BLaER1 treated with 17β-estradiol and CSF1 and Interleukin-3, amounts not matched to agents 10 nM and 100 nM (cell line): Measurements from ENCODE around the gene FOXO6.

Experiments used
- H3K27ac ChIP-seq, 11 experiments: shearing (Covaris generic); formaldehyde crosslinking; 2 replicates each; pipeline ENCODE4 v1.8.1; 2022
- H3K27me3 ChIP-seq, 11 experiments: shearing (Covaris generic); formaldehyde crosslinking; 2 replicates each; pipeline ENCODE4 v1.8.1; 2022
- H3K36me3 ChIP-seq, 11 experiments: shearing (Covaris generic); formaldehyde crosslinking; 2 replicates each; pipeline ENCODE4 v1.8.1; 2022
- H3K4me1 ChIP-seq, 10 experiments: shearing (Covaris generic); formaldehyde crosslinking; 2 replicates each; pipeline ENCODE4 v1.8.1; 2022
- H3K4me2 ChIP-seq, 11 experiments: shearing (Covaris generic); formaldehyde crosslinking; 2 replicates each; pipeline ENCODE4 v1.8.1; 2022
- H3K4me3 ChIP-seq, 10 experiments: shearing (Covaris generic); formaldehyde crosslinking; 2 replicates each; pipeline ENCODE4 v1.8.1; 2022
- H3K9ac ChIP-seq, 11 experiments: shearing (Covaris generic); formaldehyde crosslinking; 2 replicates each; pipeline ENCODE4 v1.8.1; 2022
- H3K9me3 ChIP-seq, 11 experiments: shearing (Covaris generic); formaldehyde crosslinking; replicated peaks in 1 of 11; 2 replicates each; pipeline ENCODE4 v1.8.1; 2022
- H4K20me1 ChIP-seq, 11 experiments: shearing (Covaris generic); formaldehyde crosslinking; 2 replicates each; pipeline ENCODE4 v1.8.1; 2022
- Cebpa-rat ChIP-seq, 11 experiments: shearing (Covaris generic); IDR thresholded peaks; 2 replicates each; pipeline ENCODE4 v1.8.1; 2022

Gene FOXO6

GRCh38 chr1:41410462-41410861 lies 49.2 kb downstream of the FOXO6 start:
- no peak overlapping the region for H3K27ac ChIP-seq
- TF ChIP-seq Cebpa-rat (IDR thresholded peaks at IDR 0.05), result no peak
- H3K9me3 ChIP-seq, result peaks cover 0 to 9% (median 6%) of the 10 kb centered on the region in 11 experiments; a peak in 8 of 22 replicates
- no peaks in the 10 kb centered on the region for H3K36me3 ChIP-seq
- H3K9ac ChIP-seq, result no peak overlapping the region
- H3K27me3 ChIP-seq, result no peaks in the 10 kb centered on the region
- H3K4me2 ChIP-seq, result no peak overlapping the region
- H3K4me3 ChIP-seq, result no peak overlapping the region
- peaks cover 0 to 76% (median 43%) of the 10 kb centered on the region in 10 experiments; a peak in 16 of 20 replicates for H3K4me1 ChIP-seq
- no peaks in the 10 kb centered on the region for H4K20me1 ChIP-seq

- Histone ChIP-seq H3K4me3 (no peak overlapping the region), H3K9me3 (peaks cover 0 to 9% (median 6%) of the 10 kb centered on the region in 11 experiments; a peak in 8 of 22 replicates), H4K20me1 (no peaks in the 10 kb centered on the region), H3K9ac (no peak overlapping the region), H3K27me3 (no peaks in the 10 kb centered on the region), H3K4me2 (no peak overlapping the region), H3K36me3 (no peaks in the 10 kb centered on the region), H3K27ac (no peak overlapping the region), H3K4me1 (peaks cover 0 to 77% (median 44%) of the 10 kb centered on the region in 10 experiments; a peak in 17 of 20 replicates)
- no peak for TF ChIP-seq Cebpa-rat (IDR thresholded peaks at IDR 0.05)
Observed at GRCh38 chr1:41411229-41411628, 50.0 kb downstream of the FOXO6 start.

GRCh38 chr1:41412748-41413147 lies 51.5 kb downstream of the FOXO6 start:
- Histone ChIP-seq H4K20me1 (no peaks in the 10 kb centered on the region), H3K27me3 (no peaks in the 10 kb centered on the region), H3K36me3 (no peaks in the 10 kb centered on the region), H3K27ac (no peak overlapping the region), H3K9me3 (peaks cover 0 to 9% (median 6%) of the 10 kb centered on the region in 11 experiments; a peak in 8 of 22 replicates), H3K4me2 (peak overlapping the region in 6 of 11 experiments; percentile 10 to 92 (median 26); a peak in 6 of 22 replicates), H3K4me3 (no peak overlapping the region), H3K9ac (no peak overlapping the region), H3K4me1 (peaks cover 12 to 75% (median 52%) of the 10 kb centered on the region in 10 experiments)
- TF ChIP-seq Cebpa-rat (IDR thresholded peaks at IDR 0.05), result no peak

- Histone ChIP-seq H3K4me2 (peak overlapping the region in 7 of 11 experiments; percentile 23 to 92 (median 81); a peak in 9 of 22 replicates), H3K27me3 (no peaks in the 10 kb centered on the region), H3K36me3 (no peaks in the 10 kb centered on the region), H3K9ac (no peak overlapping the region), H4K20me1 (no peaks in the 10 kb centered on the region), H3K4me3 (no peak overlapping the region), H3K9me3 (peaks cover 0 to 9% (median 6%) of the 10 kb centered on the region in 11 experiments; a peak in 8 of 22 replicates), H3K4me1 (peaks cover 23 to 75% (median 59%) of the 10 kb centered on the region in 10 experiments), H3K27ac (no peak overlapping the region)
- TF ChIP-seq Cebpa-rat (IDR thresholded peaks at IDR 0.05), result no peak
Observed at GRCh38 chr1:41413748-41414281, 52.6 kb downstream of the FOXO6 start.

GRCh38 chr1:41414296-41414695 lies 53.1 kb downstream of the FOXO6 start:
- H3K27me3 ChIP-seq, result no peaks in the 10 kb centered on the region
- no peak overlapping the region for H3K4me3 ChIP-seq
- H3K4me1 ChIP-seq, result peaks cover 27 to 75% (median 60%) of the 10 kb centered on the region in 10 experiments
- H3K9me3 ChIP-seq, result peaks cover 0 to 9% (median 6%) of the 10 kb centered on the region in 11 experiments; a peak in 8 of 22 replicates
- H4K20me1 ChIP-seq, result no peaks in the 10 kb centered on the region
- H3K27ac ChIP-seq, result no peak overlapping the region
- no peak overlapping the region for H3K9ac ChIP-seq
- H3K36me3 ChIP-seq, result no peaks in the 10 kb centered on the region
- H3K4me2 ChIP-seq, result peak overlapping the region in 7 of 11 experiments; percentile 43 to 92 (median 81); a peak in 11 of 22 replicates
- TF ChIP-seq Cebpa-rat (IDR thresholded peaks at IDR 0.05), result no peak

- Histone ChIP-seq H3K4me3 (no peak overlapping the region), H3K27me3 (no peaks in the 10 kb centered on the region), H3K9ac (peak overlapping the region in 5 of 11 experiments; percentile 9 to 59 (median 33); a peak in 6 of 22 replicates), H3K27ac (peak overlapping the region in 1 of 11 experiments; percentile 26; a peak in 2 of 22 replicates), H4K20me1 (no peaks in the 10 kb centered on the region), H3K9me3 (peaks cover 0 to 9% (median 6%) of the 10 kb centered on the region in 11 experiments; a peak in 8 of 22 replicates), H3K36me3 (no peaks in the 10 kb centered on the region), H3K4me2 (peak overlapping the region in 9 of 11 experiments; percentile 43 to 92 (median 73); a peak in 18 of 22 replicates), H3K4me1 (peaks cover 27 to 72% (median 60%) of the 10 kb centered on the region in 10 experiments)
- no peak for TF ChIP-seq Cebpa-rat (IDR thresholded peaks at IDR 0.05)
Observed at GRCh38 chr1:41414716-41415306, 53.6 kb downstream of the FOXO6 start.

GRCh38 chr1:41416081-41416480 lies 54.8 kb downstream of the FOXO6 start:
- Histone ChIP-seq H4K20me1 (no peaks in the 10 kb centered on the region), H3K4me1 (peaks cover 27 to 72% (median 60%) of the 10 kb centered on the region in 10 experiments), H3K9me3 (peaks cover 0 to 6% (median 3%) of the 10 kb centered on the region in 11 experiments; a peak in 8 of 22 replicates), H3K9ac (peak overlapping the region in 3 of 11 experiments; percentile 0 to 19 (median 8); a peak in 2 of 22 replicates), H3K4me3 (no peak overlapping the region), H3K4me2 (peak overlapping the region in 10 of 11 experiments; percentile 43 to 92 (median 72); a peak in 19 of 22 replicates), H3K27me3 (no peaks in the 10 kb centered on the region), H3K27ac (peak overlapping the region in 1 of 11 experiments; percentile 35; a peak in 2 of 22 replicates), H3K36me3 (no peaks in the 10 kb centered on the region)
- TF ChIP-seq Cebpa-rat (IDR thresholded peaks at IDR 0.05), result no peak

GRCh38 chr1:41416552-41417334 lies 55.5 kb downstream of the FOXO6 start:
- H3K27ac ChIP-seq, result peak overlapping the region in 1 of 11 experiments; percentile 35; a peak in 2 of 22 replicates
- TF ChIP-seq Cebpa-rat (IDR thresholded peaks at IDR 0.05), result no peak
- H3K9ac ChIP-seq, result peak overlapping the region in 1 of 11 experiments; percentile 19; a peak in 2 of 22 replicates
- no peaks in the 10 kb centered on the region for H3K9me3 ChIP-seq
- H3K36me3 ChIP-seq, result no peaks in the 10 kb centered on the region
- 0 out of 20 replicates have a peak overlapping the region, but pooled peaks of 1 of the 10 experiments have one; percentile 13 for H3K4me3 ChIP-seq
- H3K27me3 ChIP-seq, result no peaks in the 10 kb centered on the region
- peak overlapping the region; percentile 15 to 92 (median 71); a peak in 21 of 22 replicates for H3K4me2 ChIP-seq
- no peaks in the 10 kb centered on the region for H4K20me1 ChIP-seq
- peaks cover 27 to 72% (median 60%) of the 10 kb centered on the region in 10 experiments for H3K4me1 ChIP-seq
